Neural crest cell (in vitro differentiated cells): Measurements from ENCODE around the gene TNFRSF12A. TPM values are rescaled to one million over a fixed set of nuclear protein-coding genes. Genes with fewer than 3 reads are reported as not detected.
A peak's percentile ranks its signal among the peaks of the same experiment; 100 is the strongest.

ENCODE experiments used
- DNase-seq: peaks from one replicate; pipeline ENCODE4 v3.0.0; 2021; ENCODE audit warnings: low read depth, mixed read lengths, low spot score
- H3K27ac Mint-ChIP-seq: one replicate; pipeline ENCODE4 v1.8.0; 2021; ENCODE audit warnings: mild to moderate bottlenecking, mixed read lengths; ENCODE audit not compliant: unreplicated experiment
- H3K27me3 Mint-ChIP-seq: 2 replicates; pipeline ENCODE4 v1.8.0; 2021; ENCODE audit warnings: low read depth, mild to moderate bottlenecking, mixed read lengths
- H3K36me3 Mint-ChIP-seq: 2 replicates; pipeline ENCODE4 v1.8.0; 2021; ENCODE audit warnings: low read depth, mild to moderate bottlenecking, mixed read lengths
- H3K4me1 Mint-ChIP-seq: 2 replicates; pipeline ENCODE4 v1.8.0; 2021; ENCODE audit warnings: mixed read lengths
- H3K4me3 Mint-ChIP-seq: one replicate; pipeline ENCODE4 v1.8.0; 2021; ENCODE audit warnings: mild to moderate bottlenecking, mixed read lengths
- H3K9me3 Mint-ChIP-seq: 2 replicates; pipeline ENCODE4 v1.8.0; 2021; ENCODE audit warnings: mixed read lengths
- CTCF ChIP-seq: fragments of 200-600 bp; sonication (generic); conservative IDR thresholded peaks from 2 replicates; pipeline ENCODE4 v1.5.0; 2021; ENCODE audit warnings: antibody characterized with exemption, mild to moderate bottlenecking
- total RNA-seq: library from RNA; stranded (reverse); gene quantifications from 2 replicates; pipeline ENCODE4 v1.2.1, GENCODE V29; 2021

TNFRSF12A gene
- total RNA-seq, 1 donor from 2014 or later = 3.5 TPM

DNA sequence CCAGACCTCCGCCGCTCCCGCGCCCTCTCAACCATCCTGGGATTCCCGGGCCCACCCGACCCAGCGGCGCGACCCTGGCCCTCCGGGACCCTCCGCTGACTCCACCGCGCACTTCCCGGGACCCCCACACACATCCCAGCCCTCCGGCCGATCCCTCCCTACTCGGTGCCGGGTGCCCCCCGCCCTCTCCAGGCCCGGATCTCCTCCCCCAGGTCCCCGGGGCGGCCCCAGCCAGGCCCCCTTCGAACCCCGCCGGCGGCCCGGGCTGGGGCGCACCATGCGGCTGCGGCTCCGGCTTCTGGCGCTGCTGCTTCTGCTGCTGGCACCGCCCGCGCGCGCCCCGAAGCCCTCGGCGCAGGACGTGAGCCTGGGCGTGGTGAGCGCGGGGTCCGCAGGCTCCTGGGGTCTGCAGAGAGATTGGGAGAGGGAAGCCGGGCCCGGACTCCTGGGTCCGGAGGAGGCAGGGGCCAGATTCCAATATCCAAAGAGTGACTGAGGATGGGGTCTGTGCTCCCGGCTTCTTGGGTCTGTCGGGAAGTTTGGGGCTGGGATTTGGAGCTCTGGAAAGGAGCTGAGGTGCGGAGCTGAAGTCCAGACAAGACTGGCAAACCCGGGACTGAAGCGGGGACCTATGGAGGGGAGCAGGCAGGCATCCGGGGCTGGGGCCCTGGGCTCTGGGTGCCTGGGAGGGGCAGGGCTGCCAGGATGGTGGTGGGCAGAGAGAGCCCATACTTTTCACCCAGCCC lies 26.6 kb downstream of the TNFRSF12A start:
- no peak for TF ChIP-seq CTCF
- H3K27me3 Mint-ChIP-seq = peaks cover 80% of the 10 kb centered on the region
- H3K9me3 Mint-ChIP-seq = no peaks in the 10 kb centered on the region
- H3K4me1 Mint-ChIP-seq = peaks cover 8% of the 10 kb centered on the region
- H3K27ac Mint-ChIP-seq = no peak overlapping the region
- no peak for DNase-seq
- peak overlapping the region; percentile 54 for H3K4me3 Mint-ChIP-seq
- peaks cover 3% of the 10 kb centered on the region for H3K36me3 Mint-ChIP-seq

DNA sequence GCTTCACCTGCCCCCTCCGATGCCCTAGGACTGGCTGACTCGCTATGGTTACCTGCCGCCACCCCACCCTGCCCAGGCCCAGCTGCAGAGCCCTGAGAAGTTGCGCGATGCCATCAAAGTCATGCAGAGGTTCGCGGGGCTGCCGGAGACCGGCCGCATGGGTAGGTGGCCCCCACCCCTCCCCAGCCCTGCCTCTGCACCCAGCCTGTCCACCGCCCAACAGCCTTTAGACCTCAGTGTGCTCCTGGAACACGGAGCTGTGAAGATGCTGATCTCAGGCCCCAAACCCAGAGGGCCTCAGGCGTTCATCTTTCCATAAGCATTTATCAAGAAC lies 27.2 kb downstream of the TNFRSF12A start:
- TF ChIP-seq CTCF = no peak
- DNase-seq = no peak
- no peak overlapping the region for H3K27ac Mint-ChIP-seq
- peaks cover 8% of the 10 kb centered on the region for H3K4me1 Mint-ChIP-seq
- H3K9me3 Mint-ChIP-seq = no peaks in the 10 kb centered on the region
- peaks cover 3% of the 10 kb centered on the region for H3K36me3 Mint-ChIP-seq
- H3K27me3 Mint-ChIP-seq = peaks cover 76% of the 10 kb centered on the region
- peak overlapping the region; percentile 71 for H3K4me3 Mint-ChIP-seq

GRCh38 chr16:3049921-3050481 lies 29.8 kb downstream of the TNFRSF12A start:
- H3K36me3 Mint-ChIP-seq = peaks cover 3% of the 10 kb centered on the region
- no peak for TF ChIP-seq CTCF
- DNase-seq = no peak
- peak overlapping the region; percentile 57 for H3K4me3 Mint-ChIP-seq
- H3K27ac Mint-ChIP-seq = no peak overlapping the region
- H3K9me3 Mint-ChIP-seq = no peaks in the 10 kb centered on the region
- H3K27me3 Mint-ChIP-seq = peaks cover 50% of the 10 kb centered on the region
- peaks cover 4% of the 10 kb centered on the region for H3K4me1 Mint-ChIP-seq

GRCh38 chr16:3050487-3050886 lies 30.3 kb downstream of the TNFRSF12A start:
- Mint-ChIP-seq H3K27ac (no peak overlapping the region), H3K4me1 (peaks cover under 1% of the 10 kb centered on the region), H3K9me3 (no peaks in the 10 kb centered on the region), H3K4me3 (peak overlapping the region; percentile 57), H3K27me3 (peaks cover 45% of the 10 kb centered on the region), H3K36me3 (no peaks in the 10 kb centered on the region)
- TF ChIP-seq CTCF = no peak
- DNase-seq = no peak

- H3K9me3 Mint-ChIP-seq = no peaks in the 10 kb centered on the region
- H3K27ac Mint-ChIP-seq = no peak overlapping the region
- no peaks in the 10 kb centered on the region for H3K36me3 Mint-ChIP-seq
- peak overlapping the region; percentile 57 for H3K4me3 Mint-ChIP-seq
- no peak for DNase-seq
- TF ChIP-seq CTCF = no peak
- peaks cover 41% of the 10 kb centered on the region for H3K27me3 Mint-ChIP-seq
- H3K4me1 Mint-ChIP-seq = no peaks in the 10 kb centered on the region
These were observed 30.8 kb downstream of the TNFRSF12A start for GRCh38 chr16:3051009-3051408.
